D721Med (cell line): ENCODE measurements around the gene CD72.

Source experiments
- DNase-seq: peaks from one replicate; pipeline ENCODE4 v3.0.0; 2011; ENCODE audit warnings: low spot score; ENCODE audit not compliant: insufficient read length
- FAIRE-seq: peaks from 2 replicates; lab custom pipeline; 2011; peaks lifted over from hg19 to GRCh38; lab: Jason Lieb, UNC
- TF ChIP-seq, protein P1 (sequence below): IDR thresholded peaks from 2 replicates; pipeline ENCODE4 v1.5.1; 2012; ENCODE audit warnings: mild to moderate bottlenecking, control low read depth; ENCODE audit not compliant: insufficient read depth; ENCODE audit errors: missing control alignments

Gene CD72

DNA sequence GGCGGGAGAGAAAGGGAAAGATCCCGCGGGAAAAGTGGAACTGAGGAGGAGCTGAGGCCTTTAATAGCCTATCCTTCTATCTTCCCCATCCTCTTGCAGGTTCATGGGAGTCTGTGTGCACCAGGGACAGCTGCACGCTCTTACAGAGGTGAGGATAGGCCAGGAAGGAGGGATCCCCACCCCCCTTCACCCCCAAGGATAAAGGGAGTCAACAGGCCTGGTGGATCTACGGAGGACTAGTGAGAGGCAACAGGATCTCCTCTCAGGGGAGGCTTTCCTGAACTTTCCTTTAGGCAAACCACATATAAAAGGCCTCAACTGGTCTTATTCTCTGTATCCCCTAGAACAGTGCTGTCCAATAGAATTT, 12.1 kb downstream of the CD72 start:
- FAIRE-seq = no peak
- DNase-seq = no peak
- TF ChIP-seq, protein P1, sequence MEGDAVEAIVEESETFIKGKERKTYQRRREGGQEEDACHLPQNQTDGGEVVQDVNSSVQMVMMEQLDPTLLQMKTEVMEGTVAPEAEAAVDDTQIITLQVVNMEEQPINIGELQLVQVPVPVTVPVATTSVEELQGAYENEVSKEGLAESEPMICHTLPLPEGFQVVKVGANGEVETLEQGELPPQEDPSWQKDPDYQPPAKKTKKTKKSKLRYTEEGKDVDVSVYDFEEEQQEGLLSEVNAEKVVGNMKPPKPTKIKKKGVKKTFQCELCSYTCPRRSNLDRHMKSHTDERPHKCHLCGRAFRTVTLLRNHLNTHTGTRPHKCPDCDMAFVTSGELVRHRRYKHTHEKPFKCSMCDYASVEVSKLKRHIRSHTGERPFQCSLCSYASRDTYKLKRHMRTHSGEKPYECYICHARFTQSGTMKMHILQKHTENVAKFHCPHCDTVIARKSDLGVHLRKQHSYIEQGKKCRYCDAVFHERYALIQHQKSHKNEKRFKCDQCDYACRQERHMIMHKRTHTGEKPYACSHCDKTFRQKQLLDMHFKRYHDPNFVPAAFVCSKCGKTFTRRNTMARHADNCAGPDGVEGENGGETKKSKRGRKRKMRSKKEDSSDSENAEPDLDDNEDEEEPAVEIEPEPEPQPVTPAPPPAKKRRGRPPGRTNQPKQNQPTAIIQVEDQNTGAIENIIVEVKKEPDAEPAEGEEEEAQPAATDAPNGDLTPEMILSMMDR = no peak

DNA sequence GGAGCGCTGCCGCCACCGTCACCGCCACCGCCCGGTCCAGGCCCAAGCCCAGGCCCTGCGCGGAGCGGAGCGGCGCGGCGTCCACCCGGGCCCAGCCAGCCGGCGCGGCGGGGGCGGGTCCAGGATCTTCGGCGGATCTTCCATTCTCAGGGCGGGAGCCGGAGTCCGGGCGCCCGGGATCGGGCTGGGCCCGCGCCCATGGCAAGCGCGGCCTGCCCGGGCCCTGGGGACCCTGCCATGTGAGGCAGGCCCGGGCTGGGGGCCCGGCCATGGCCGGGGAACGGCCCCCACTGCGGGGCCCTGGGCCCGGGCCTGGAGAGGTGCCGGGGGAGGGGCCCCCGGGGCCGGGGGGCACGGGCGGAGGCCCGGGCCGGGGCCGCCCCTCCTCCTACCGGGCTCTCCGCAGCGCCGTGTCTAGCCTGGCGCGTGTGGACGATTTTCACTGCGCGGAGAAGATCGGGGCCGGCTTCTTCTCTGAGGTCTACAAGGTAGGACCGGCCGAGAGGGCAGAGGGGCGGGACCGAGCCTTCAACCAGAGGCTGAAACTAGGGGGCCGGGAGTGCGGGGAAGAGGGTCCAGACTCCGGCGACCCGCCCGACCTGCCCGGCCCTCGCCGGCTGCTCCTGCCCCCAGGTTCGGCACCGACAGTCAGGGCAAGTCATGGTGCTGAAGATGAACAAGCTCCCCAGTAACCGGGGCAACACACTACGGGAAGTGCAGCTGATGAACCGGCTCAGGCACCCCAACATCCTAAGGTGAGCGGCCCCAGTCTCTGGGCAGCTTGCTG, 12.7 kb downstream of the CD72 start:
- TF ChIP-seq, protein P1 = no peak
- DNase-seq (no peak), FAIRE-seq (no peak)

DNA sequence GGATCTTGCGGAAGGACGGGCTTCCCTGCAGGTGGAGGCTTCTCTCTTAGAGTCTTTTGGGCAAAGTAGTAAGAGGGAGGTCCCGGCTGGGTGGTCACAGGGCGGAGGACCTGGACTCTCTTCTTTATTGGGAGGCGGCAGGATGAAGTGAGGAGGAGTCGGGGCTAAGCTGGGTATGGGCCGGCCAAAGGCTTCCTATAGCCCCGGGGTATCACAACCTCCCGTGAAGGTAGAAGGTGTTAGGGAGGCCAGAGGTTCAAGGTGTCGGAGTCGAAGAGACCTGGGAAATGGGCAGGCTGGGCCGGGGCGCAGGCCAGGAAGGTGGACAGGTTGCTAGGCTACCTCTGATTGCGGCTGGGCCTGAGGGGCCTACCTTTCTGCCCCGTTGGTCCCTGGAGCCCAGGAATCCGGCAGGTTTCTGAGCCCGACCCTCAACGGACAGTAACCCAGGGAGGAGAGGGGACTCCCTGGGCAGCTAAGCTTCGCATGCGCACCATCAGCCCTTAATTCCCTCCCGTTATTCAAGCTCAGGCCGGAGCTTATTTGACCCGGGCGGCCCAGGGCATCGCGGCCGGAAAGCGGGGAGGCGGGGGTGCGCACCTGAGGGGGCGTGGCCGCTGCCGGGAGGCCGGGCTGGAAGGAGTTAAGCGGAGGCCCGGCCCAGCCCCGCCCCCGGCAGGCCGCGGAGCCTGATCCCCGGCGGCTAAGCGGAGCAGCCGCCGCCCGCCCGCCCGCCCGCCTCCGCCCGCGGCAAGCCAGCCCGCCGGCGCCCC, 13.4 kb downstream of the CD72 start, which contains the start of gene TESK1:
TESK1 (plus strand) TSS at position 685 of the 773 bp plus-strand sequence. CDS start 358 bp downstream, outside the sequence.
- DNase-seq (peak; percentile 84), FAIRE-seq (no peak)
- TF ChIP-seq, protein P1 = no peak

DNA sequence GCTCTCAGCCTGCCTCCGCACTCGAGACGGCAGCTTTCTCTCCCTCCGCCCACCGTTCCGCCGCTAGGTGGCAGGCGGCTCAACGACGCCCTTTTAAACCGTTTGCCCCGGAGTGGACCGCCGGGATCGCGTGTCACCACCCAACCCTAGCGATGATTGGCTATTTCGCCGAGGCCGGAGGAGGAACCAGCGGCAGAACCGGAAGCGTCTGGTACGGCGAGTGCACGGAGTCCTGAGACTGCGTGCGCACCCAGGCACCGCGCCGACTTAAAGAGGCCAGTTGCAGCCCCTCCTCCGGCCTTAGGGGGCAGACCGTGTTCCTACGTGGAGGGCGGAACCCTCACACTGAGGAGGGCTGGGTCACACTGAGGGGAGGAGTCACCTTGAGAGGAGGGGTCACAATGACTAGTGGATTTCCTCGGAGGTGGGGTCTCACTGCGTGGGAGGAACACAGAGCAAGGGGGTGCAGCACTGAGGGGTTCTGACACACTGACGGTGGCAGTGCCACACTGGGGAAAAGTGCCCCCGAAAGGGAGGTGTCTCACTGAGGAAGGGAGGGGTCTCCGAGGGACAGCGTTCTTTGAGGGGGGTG, 14.1 kb downstream of the CD72 start:
- peak; percentile 85 for DNase-seq
- FAIRE-seq = no peak
- TF ChIP-seq, protein P1 = peak; percentile 87

DNA sequence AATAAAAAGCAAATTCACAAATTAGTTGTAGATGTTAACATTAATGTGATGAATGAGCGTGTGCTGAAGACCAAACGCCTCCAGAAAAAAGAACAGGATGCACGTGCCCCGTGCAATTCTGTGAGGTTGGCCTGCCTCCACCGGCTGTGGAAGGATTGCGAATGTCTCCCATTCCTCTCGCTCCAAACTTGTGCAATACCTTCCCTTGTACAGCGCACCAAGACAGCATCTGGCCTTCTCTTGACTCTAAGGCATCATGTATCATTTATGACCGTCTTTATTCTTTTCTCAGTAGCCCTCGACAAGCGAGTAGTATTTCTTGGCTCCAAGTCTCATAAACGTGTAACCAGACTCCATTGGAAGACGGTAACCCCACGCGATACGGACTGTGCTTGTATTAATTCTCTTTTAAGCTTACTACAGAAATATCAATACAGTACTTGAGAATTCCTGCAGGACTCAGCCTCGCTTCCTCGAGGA, 14.7 kb downstream of the CD72 start:
- FAIRE-seq (no peak), DNase-seq (no peak)
- TF ChIP-seq, protein P1 = no peak

DNA sequence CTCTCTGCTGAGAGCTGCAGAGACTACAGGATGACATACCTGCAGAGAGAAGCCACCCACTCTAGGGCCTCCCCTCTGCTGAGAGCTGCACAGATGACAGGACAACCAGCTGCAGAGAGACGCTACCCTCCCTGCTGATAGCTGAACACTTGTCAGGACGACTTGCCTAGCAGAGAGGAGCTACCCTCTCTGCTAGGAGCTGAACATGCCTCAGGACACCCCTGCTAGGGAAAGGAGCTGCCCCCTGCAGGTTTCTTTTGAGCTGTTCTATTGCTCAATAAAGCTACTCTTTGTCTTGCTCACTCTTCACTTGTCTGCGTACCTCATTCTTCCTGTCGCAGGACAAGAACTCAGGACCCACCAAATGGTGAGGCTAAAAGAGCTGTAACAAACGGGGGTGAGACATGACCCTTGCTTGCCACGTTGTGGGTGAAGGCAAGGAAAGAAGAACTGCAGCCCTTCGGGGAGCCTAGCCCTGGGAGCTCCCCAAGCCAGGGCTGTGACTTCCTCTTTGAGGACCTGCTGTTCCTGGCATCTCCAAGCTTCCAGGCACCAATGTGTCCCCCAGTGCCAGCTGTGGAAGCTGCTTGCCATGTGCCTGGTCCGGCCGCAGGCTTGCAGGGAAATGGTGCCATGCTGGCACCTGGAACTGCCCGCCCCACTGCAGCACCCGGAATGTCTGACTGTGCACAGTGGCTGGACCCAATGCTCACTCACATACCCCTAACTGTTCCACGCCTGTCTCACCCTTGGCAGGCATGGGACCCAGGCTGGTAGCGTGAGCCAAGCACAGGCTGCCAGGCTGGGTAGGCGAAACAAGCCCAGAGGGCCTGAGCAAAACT, 18.2 kb downstream of the CD72 start:
- FAIRE-seq (no peak), DNase-seq (no peak)
- TF ChIP-seq, protein P1 = no peak
